Gastrocnemius medialis (tissue), 4 donors: ENCODE measurements around the gene ARSG.

Experiments used
- CTCF ChIP-seq, 5 experiments: fragments of 450-650 bp in 3 of 5; fragments of 200-600 bp in 2 of 5; sonication (generic) in 2 of 5; IDR thresholded peaks in 4 of 5; conservative IDR thresholded peaks in 1 of 5; 1 replicate in 4 of 5; 2 replicates in 1 of 5; pipeline ENCODE4 v1.5.1; 2016 to 2019; ENCODE audit warnings: antibody characterized with exemption in 5 of 5, mild to moderate bottlenecking in 3 of 5, moderate library complexity in 3 of 5
- POLR2A ChIP-seq, 2 donors: fragments of 450-650 bp; IDR thresholded peaks; one replicate each; pipeline ENCODE4 v1.6.1; 2017; ENCODE audit warnings: antibody characterized with exemption in 2 of 2, mild to moderate bottlenecking in 2 of 2, moderate library complexity in 2 of 2

GRCh38 chr17:68381076-68381900 lies 90.0 kb downstream of the ARSG start:
- no peak for TF ChIP-seq CTCF (IDR thresholded peaks at IDR 0.05 in 4 of 5, conservative IDR thresholded peaks at IDR 0.05 in 1 of 5)
- no peak for TF ChIP-seq POLR2A (IDR thresholded peaks at IDR 0.05)
